Iris pigment epithelial cell (primary cell): ENCODE measurements around the gene CYP4F11.
"Not testable (repeated sequence)": the region's sequence is repeated elsewhere in the genome, so short reads cannot be mapped to it uniquely, and the experiment has no call there.

Experiments
- DNase-seq: peaks from one replicate; pipeline ENCODE4 v3.0.0-alpha.2; 2011; ENCODE audit warnings: low read depth

Gene CYP4F11

DNA sequence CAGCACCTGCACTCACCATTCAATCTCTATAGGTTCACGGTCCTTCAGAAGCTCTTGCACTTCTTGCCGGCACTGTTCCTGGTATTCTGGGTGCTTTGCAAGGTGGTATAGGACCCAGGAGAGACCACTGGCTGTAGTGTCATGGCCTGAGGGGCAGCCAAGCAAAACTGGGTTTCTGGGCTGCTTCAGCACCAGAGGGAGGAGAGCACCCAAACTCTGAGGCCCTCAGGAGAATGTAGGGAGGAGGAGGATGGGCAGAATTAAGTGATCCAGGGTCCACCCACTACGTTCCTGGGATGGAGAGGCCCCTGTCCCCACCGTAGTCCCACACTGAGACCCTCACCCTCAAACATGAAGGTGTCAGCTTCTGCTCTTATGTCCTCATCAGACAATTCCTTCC lies 12.3 kb downstream of the CYP4F11 start:
- DNase-seq = no peak

DNA sequence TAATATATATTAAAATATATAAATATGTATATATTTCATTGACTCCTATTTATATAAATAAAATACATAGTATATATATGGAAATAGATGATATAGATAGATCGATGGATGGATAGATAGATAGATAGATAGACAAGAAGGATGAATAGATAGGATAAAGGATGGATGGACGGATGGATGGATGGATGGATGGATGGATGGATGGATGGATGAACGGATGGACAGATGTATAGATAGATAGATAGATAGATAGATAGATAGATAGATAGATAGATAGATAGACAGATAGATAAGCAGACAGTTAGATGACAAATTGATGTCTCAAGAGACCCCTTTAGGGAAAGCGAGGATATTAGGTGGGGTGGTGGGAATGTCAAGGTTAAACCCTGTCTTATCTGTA lies 15.1 kb downstream of the CYP4F11 start:
- no peak for DNase-seq

DNA sequence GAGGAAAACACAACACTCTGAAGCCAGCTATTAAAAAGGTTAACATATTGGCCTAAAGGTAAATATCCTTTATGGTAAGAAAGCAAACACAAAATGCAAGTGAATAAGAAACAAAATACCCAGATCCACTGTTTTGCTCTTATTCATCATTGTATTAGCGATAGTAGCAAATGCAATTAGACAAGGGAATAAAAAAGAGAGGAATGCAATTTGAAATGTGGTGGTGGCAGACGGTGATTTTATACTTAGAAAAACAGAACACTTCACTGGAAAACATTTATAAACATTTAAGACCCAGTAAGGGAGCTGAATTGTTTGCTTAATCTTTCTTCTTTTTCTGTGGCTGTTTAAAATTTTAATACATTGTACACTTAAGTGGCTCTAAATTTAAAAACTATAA lies 19.2 kb downstream of the CYP4F11 start:
- DNase-seq = no peak

DNA sequence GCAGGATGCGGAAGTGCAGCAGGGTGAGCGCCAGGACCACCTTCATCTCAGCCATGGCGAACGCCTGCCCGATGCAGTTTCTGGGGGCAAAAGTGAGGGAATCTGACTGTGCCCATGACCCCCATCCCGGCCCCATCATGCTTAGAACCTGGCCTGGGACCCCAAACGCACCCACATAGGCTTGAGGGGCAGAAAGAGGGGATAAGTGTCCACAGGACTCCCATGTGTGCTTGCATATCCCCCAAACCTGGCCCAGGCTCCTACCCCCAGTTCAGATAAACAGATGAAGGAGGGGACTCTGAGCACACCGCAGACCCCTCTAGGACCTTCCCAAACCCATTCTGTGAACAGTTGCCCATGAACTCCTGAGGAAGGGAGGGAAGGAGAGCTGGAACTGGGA lies 20.5 kb downstream of the CYP4F11 start:
- DNase-seq = no peak

DNA sequence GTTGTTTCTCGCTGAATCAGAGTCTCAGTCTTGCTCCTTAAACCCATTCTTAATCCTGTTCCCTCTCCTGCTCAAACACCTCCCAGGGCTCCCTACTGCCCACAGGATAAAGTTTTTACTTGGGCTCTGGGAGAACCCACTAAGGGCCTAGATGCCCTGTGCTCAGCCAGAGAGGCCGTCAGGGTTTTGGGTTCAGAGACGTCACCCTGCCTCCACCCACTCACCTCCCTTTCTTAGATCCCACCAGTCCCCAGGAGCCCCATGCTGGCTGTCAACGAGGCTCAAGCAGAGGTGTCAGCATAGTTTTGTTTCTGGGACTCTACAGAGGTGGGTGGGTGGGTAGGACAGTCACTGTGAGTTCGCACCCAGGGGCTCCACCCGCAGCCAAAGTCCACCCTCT lies 20.9 kb downstream of the CYP4F11 start:
- DNase-seq = no peak

DNA sequence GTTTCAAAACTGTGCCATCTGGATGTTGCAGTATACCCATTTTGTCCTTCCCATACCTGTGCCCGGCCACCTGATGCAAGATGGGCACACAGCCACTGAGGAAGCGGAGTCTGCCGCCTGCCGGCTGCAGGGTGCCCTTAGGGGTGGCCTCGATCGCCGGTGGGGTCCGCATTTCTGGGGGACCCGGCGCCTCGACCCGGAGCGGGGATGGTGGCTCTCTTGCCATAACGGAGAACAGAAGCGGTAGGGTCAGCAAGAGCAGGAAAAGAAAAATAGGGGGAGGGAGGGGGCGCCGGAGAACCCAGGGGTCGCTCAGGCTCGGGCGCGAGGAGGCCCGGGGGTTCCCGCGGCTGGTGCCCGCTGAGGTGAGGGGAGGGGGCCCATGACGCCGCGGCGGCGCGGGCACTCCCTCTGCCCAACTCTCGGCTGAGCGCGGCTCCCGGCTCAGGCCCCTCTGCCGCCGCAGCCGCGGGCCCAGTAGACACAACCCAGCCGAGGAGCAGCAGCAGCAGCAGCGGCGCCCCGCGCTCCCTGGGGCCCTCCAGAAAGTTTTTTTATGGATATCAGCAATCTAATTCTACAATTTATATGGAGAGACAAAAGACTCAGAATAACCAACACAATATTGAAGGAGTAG lies 22.6 kb downstream of the CYP4F11 start:
- no peak for DNase-seq

DNA sequence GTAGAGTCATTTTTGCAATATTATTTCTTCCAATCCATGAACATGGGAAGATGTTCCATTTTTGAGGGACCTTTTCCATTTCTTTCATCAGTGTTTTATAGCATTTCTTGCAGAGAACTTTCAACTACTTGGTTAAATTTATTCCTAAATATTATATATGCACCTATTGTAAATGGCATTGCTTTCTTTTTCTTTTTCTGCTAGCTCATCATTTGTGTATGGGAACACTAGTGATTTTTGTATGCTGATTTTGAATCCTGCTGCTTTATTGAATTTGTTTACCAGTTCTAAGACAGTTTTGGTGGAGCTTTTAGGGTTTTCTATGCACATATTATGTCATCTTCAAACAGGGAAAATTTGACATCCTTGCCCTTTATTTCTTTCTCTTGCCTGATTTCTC lies 29.3 kb downstream of the CYP4F11 start:
- DNase-seq = no peak

DNA sequence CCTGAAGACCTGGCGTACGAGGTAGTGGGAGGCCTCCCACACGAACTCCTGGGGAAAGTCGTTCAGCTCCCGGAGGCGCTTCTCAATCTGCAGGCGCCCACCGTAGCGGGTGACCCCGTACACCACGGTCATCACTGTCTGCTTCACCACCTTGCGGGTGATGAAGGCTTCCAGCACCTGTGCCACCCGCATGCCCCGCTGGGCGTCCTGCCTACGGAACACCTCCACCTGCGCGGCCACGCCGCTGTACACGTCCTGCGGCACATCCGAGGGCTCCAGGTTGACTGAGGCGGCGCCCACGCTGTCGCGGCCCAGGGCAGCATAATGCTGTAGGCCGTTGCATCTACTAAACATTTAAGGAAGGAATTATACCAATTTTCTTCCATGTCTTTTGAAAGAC lies 31.4 kb downstream of the CYP4F11 start:
- not testable (repeated sequence) for DNase-seq

DNA sequence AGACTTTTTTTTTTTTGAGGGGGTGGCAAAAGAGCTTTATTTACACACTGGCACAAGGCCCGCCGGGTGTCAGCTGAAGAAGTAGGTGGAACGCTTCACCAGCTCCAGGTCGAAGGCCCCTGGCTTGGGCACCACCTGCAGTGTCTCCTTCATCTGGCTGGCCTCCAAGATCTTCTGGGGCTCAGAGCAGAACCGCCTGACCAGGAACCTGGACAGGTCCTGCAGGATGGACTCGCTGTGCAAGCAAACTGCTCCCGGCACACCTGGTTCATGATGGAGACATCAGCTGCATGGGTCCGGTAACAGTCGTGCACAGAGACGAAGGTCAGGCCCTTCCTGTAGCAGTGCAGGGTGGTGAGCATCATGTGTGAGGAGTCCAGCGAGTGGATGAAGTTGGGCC lies 32.1 kb downstream of the CYP4F11 start:
- DNase-seq = no peak

DNA sequence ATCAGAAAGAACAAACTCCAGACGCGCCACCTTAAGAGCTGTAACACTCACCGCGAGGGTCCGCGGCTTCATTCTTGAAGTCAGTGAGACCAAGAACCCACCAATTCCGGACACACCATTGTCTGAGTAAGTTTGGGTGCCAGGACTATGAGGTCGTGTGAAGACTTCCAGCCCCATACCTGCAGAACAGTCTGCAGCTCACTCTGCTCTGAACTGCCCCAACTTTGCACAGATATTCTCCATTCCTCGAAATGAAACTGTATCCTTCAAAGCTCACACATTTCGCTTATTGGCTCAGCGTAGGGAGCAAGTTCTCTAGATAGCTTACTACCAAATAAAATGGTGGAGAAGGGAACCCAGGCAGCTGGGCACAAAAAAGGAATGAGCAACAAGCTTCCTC lies 33.8 kb downstream of the CYP4F11 start:
- DNase-seq = no peak

DNA sequence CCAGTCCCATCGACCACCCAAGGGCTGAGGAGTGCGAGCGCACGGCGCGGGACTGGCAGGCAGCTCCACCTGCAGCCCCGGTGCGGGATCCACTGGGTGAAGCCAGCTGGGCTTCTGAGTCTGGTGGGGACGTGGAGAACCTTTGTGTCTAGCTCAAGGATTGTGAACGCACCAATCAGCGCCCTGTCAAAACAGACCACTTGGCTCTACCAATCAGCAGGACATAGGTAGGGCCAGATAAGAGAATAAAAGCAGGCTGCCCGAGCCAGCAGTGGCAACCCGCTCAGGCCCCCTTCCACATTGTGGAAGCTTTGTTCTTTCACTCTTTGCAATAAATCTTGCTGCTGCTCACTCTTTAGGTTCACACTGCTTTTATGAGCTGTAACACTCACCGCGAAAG lies 34.3 kb downstream of the CYP4F11 start:
- not testable (repeated sequence) for DNase-seq

DNA sequence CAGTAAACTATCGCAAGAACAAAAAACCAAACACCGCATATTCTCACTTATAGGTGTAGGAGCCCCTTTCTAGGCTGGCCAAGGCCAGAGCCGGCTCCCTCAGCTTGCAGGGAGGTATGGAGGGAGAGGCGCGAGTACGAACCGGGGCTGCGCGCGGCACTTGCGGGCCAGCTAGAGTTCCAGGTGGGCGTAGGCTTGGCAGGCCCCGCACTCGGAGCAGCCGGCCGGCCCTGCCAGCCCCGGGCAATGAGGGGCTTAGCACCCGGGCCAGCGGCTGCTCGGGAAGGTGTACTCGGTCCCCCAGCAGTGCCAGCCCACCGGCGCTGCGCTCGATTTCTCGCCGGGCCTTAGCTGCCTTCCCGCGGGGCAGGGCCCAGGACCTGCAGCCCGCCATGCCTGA lies 34.8 kb downstream of the CYP4F11 start:
- not testable (repeated sequence) for DNase-seq

DNA sequence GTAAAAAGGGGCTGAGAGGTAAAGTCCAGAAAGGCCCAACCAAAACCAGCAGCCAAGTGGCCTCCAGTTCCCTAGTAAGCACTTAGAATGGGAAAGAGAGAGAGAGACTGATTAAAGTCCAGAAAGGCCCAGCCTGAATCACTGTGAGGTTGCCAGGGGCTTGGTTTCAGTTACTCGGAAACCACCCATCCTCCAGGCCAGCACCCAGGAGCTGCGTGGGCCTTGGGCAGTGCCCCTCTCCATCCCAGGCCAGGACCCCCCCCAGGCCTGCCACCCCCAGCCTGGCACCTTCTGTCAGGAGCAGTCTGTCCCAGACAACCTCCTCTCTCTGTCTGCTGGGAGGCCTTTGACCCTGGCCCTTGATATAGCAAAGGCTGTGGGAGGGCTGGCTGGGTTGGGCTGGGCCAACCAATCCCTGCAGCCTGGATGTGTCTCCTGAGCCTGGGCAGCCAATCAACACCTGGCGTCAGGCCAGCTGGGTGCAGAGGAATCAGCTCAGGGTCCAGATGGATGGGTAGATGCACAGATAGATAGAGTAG lies 36.5 kb downstream of the CYP4F11 start, which contains the start of gene CYP4F2:
CYP4F2 (minus strand) TSS at position 337 of the 539 bp plus-strand sequence. CDS start 463 bp downstream, outside the sequence.
- DNase-seq = no peak

DNA sequence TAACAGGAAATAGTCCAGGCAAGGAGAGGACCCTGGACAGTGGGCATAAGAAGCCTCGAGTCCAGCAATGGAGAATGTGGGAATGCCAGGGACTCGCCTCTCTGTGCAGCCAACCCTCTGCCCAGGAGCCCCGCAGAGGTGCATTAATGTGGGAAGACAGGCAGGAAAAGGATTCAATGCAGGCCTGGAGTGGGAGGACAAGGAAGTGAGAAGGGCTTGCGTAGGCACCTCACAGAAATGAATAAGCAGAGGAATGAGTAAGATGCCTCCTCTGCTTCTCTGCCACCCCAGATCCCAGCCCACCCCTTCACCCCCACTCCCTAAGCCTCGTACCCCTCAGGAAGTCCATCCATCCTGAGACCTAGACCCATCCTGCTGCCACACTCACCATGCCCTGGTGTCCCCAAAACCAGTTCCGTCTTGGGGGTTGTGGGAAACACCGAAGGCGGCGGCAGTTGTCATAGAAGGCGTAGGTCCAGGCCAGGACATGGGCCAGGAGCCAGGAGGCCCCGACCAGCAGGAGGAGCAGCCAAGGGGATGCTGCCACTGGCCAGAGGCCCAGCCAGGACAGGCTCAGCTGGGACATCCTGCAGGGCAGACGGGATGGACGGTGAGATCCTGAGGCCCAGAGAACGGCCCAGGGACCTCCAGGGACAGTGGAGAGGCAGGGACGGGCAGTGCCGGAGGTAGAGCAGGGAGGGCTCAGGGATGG lies 37.1 kb downstream of the CYP4F11 start:
- no peak for DNase-seq

DNA sequence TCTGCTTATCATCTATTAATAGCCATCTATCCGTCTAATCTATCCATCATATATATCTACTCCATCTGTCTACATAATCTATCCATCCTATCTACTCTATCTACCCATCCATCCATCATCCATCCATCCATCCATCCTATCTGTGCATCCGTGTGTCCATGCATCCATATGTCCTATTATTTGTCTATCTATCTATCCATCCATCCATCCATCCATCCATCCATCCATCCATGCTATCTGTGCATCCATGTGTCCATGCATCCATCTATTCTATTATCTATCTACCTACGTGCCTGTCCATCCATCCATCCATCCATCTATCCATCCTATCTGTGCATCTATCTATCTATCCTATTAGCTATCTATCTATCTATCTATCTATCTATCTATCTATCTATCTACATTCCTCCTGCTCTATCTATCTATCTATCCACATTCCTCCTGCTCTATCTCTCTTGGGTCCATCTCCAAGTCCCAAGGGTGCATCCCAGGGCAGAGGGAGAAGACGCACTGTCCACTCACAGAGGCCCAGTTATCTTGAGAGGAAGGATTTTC lies 38.4 kb downstream of the CYP4F11 start:
- no peak for DNase-seq

DNA sequence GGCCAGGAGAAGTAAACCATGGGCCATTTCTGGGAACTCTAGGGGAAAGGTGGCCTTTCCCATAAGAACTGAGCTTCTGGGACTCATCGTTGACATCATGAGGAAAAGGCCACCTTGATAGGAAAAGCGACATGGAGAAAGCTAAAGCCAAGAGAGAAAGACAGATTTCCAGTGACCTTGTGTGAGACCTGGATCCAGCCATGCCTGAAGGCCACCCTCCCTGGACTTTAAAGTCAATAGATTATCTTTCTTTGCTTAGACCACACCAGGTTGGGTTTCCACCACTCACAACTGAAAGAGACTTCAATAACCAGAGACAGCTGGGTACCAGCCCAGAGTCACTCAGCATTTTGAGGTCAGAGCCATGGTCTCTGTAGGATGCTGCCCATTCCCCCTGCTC lies 40.0 kb downstream of the CYP4F11 start:
- no peak for DNase-seq

DNA sequence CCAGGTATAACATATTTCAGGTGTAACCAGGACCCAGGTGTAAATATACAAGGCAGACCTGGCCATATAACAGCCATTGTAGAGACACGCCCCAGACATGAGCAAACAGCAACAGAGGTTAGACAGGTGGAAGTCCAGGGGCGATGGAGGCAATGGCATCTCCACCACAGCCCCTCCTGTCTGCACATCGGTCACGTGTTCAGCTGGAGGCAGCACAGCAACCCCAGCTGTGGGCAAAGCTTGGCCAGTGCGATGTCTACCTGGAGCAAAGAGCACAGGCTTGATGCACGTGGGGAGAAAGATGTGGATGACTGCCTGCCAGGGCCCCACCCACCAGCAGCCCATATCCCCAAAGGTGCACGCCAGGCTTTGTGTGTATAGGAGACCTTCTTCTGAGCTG lies 40.9 kb downstream of the CYP4F11 start:
- DNase-seq = no peak

DNA sequence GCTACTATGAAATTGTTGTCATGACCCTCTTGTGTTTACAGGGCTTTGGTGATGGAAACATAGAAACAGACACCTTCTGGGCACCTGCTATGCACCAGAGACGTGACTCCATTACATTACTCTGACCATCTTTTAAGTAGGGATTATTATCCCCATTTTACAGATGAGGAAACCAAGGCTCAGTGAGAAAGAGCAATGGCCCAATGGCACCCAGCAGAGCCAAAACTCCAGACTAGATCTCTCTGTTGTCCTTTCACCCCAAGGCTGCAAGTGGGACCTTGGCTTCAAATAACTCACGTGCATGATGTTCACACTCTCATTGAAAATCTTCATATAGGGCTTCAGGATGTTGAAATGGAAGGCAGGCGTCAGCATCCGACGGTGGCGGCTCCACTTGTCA lies 42.3 kb downstream of the CYP4F11 start:
- DNase-seq = no peak

DNA sequence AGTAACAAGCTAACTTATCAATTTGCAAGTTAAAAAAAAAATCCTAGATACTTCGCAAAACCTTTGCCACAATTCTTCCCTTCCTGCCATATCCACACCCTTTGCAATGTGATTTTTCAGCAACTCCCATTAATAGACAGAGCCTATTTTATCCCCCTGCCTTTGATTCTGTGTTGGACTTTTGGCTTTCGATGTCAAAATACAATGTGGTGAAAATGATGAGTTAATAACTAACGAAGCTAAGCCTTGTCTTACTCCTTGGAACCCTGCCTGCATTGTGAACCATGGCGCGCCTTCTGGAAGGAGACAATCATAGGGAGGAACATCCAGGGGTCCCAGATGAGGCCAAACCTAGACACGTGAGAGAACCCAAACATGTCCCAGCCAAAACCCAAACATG lies 42.9 kb downstream of the CYP4F11 start:
- no peak for DNase-seq

DNA sequence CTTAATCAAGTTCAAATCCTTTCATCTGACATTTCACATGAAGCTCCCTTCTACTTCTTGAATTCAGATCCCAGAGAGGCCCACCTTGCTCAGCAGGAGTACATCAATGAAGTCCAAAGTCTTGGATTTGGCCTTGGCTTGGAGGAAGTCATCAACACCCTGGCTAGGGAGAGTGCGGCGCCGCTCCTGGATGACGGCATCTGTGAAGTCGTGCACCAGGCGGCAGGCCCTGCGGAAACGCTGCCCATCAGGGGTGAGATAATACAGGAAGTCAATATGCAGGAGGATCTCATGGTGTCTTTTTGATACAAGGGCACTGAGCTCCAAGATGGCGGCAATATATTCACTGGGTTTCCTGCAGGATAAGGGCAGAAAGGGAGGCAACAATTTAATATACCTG lies 45.0 kb downstream of the CYP4F11 start:
- DNase-seq = not testable (repeated sequence)

DNA sequence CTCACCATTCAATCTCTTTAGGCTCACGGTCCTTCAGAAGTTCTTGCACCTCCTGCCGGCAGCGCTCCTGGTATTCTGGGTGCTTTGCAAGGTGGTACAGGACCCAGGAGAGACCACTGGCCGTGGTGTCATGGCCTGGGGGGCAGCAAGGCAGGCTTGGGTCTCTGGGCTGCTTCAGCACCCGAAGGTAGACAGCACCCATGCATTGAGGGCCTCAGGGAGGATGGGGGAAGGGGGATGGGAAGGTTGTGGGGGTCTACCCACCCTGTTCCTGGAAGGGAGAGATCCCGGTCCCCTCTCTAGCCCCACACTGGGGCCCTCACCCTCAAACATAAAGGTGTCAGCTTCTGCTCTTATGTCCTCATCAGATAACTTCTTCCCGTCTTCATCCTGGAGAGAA lies 48.4 kb downstream of the CYP4F11 start:
- DNase-seq = no peak

DNA sequence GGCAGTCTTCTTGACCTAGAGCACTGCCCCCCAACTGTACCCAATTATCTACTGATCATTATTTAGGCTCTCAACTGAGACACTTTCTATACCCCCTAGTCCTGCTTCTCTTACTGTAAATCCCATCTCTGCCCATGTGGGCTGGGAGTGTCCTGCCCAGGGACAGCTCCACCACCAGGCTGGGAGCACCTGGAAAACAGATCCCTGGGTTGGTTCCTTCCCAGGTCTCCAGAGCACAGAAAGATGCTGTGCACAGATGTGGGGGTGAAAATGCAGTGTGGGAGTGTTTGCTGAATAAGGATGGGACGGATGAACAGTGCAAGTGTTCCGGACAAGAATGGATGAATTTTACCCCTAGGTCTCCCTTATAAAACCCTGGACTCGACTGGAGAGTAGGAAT lies 49.2 kb downstream of the CYP4F11 start:
- no peak for DNase-seq

DNA sequence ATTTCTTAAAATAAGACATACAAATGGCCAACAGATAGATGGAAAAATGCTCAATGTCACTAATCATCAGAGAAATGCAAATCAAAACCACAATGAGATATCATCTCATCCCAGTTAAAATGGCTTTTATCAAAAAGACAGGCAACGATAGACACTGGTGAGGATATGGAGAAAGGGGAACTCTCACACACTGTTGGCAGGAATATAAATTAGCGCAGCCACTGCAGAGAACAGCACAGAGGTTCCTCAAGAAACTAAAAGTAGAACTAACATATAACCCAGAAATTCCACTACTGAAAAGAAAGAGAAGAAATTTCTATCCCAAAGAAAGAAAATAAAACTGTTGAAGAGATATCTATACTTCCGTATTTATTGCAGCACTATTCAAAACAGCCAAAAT lies 51.0 kb downstream of the CYP4F11 start:
- not testable (repeated sequence) for DNase-seq
